HG02981 (cell line): ENCODE data around the gene CTSD.
"Not testable (repeated sequence)": the region's sequence is repeated elsewhere in the genome, so short reads cannot be mapped to it uniquely, and the experiment has no call there.

Source experiments
- ATAC-seq: cut with Tn5 transposase; IDR thresholded peaks from one replicate; pipeline ENCODE4 v1.9.1; 2021; ENCODE audit warnings: mild to moderate bottlenecking, moderate library complexity; ENCODE audit not compliant: unreplicated experiment

Gene CTSD

GRCh38 chr11:1763796-1764661 is at the start of gene CTSD:
Gene CTSD (minus strand): TSS chr11:1763927. CDS start chr11:1763859, 68 bp downstream.
- ATAC-seq = peak; percentile 76

GRCh38 chr11:1813356-1813755 is 49.6 kb upstream of the CTSD start:
- not testable (repeated sequence) for ATAC-seq

- ATAC-seq = no peak
Observed at GRCh38 chr11:1812801-1813200, 49.1 kb upstream of the CTSD start.

- ATAC-seq = no peak
Observed at GRCh38 chr11:1812274-1812673, 48.5 kb upstream of the CTSD start.

GRCh38 chr11:1810761-1811160 is 47.0 kb upstream of the CTSD start:
- no peak for ATAC-seq

- ATAC-seq = no peak
Observed at GRCh38 chr11:1807264-1807995, 43.7 kb upstream of the CTSD start.

- no peak for ATAC-seq
Observed at GRCh38 chr11:1805525-1805924, 41.8 kb upstream of the CTSD start.

- ATAC-seq = not testable (repeated sequence)
Observed at GRCh38 chr11:1803835-1804519, 40.2 kb upstream of the CTSD start.

- no peak for ATAC-seq
Observed at GRCh38 chr11:1803246-1803645, 39.5 kb upstream of the CTSD start.

GRCh38 chr11:1797391-1798125 is 33.8 kb upstream of the CTSD start:
- ATAC-seq = no peak

- no peak for ATAC-seq
Observed at GRCh38 chr11:1796413-1797011, 32.8 kb upstream of the CTSD start.

- no peak for ATAC-seq
Observed at GRCh38 chr11:1793081-1793480, 29.4 kb upstream of the CTSD start.

- no peak for ATAC-seq
Observed at GRCh38 chr11:1792461-1792860, 28.7 kb upstream of the CTSD start.

GRCh38 chr11:1791912-1792311 is 28.2 kb upstream of the CTSD start:
- ATAC-seq = no peak

GRCh38 chr11:1786466-1786865 is 22.7 kb upstream of the CTSD start:
- ATAC-seq = no peak

- ATAC-seq = no peak
Observed at GRCh38 chr11:1785749-1786413, 22.2 kb upstream of the CTSD start.

- ATAC-seq = no peak
Observed at GRCh38 chr11:1784761-1785650, 21.3 kb upstream of the CTSD start.

GRCh38 chr11:1783725-1784529 is 20.2 kb upstream of the CTSD start:
- no peak for ATAC-seq
